Chondrocyte (in vitro differentiated cells): ENCODE data around the gene GP1BA. TPM values are rescaled to one million over a fixed set of nuclear protein-coding genes. Genes with fewer than 3 reads are reported as not detected.
"Not testable (repeated sequence)": the region's sequence is repeated elsewhere in the genome, so short reads cannot be mapped to it uniquely, and the experiment has no call there.

Experiments used
- DNase-seq: peaks from one replicate; pipeline ENCODE4 v3.0.0; 2021; ENCODE audit warnings: mixed read lengths, low spot score
- H3K27ac Mint-ChIP-seq: one replicate; pipeline ENCODE4 v1.8.0; 2021; ENCODE audit warnings: mild to moderate bottlenecking, moderate library complexity, mixed read lengths; ENCODE audit not compliant: unreplicated experiment
- H3K27me3 Mint-ChIP-seq: 2 replicates; pipeline ENCODE4 v1.8.0; 2021; ENCODE audit warnings: low read depth, mixed read lengths
- H3K36me3 Mint-ChIP-seq: 2 replicates; pipeline ENCODE4 v1.8.0; 2021; ENCODE audit warnings: low read depth, mixed read lengths
- H3K4me1 Mint-ChIP-seq: 2 replicates; pipeline ENCODE4 v1.8.0; 2021; ENCODE audit warnings: low read depth, mild to moderate bottlenecking, mixed read lengths
- H3K4me3 Mint-ChIP-seq: one replicate; pipeline ENCODE4 v1.8.0; 2021; ENCODE audit warnings: mild to moderate bottlenecking, moderate library complexity, mixed read lengths; ENCODE audit not compliant: unreplicated experiment
- H3K9me3 Mint-ChIP-seq: 2 replicates; pipeline ENCODE4 v1.8.0; 2021; ENCODE audit warnings: low read depth, mixed read lengths
- CTCF ChIP-seq: fragments of 200-600 bp; sonication (generic); IDR thresholded peaks from 2 replicates; pipeline ENCODE4 v1.5.0; 2021; ENCODE audit warnings: antibody characterized with exemption, mild to moderate bottlenecking, moderate library complexity
- total RNA-seq: library from RNA; stranded (reverse); gene quantifications from 3 replicates; pipeline ENCODE4 v1.2.1, GENCODE V29; 2021

Gene GP1BA
- total RNA-seq, 1 donor from 2014 or later, result not detected

- Mint-ChIP-seq H3K9me3 (no peaks in the 10 kb centered on the region), H3K27me3 (no peaks in the 10 kb centered on the region), H3K27ac (no peak overlapping the region), H3K4me1 (peaks cover 7% of the 10 kb centered on the region), H3K36me3 (no peaks in the 10 kb centered on the region), H3K4me3 (no peak overlapping the region)
- no peak for TF ChIP-seq CTCF
- DNase-seq, result no peak
Measured at GRCh38 chr17:4913994-4914393, 18.1 kb upstream of the GP1BA start.

GRCh38 chr17:4914551-4914950 lies 17.5 kb upstream of the GP1BA start:
- DNase-seq, H3K36me3 Mint-ChIP-seq, H3K27me3 Mint-ChIP-seq, H3K27ac Mint-ChIP-seq, H3K4me3 Mint-ChIP-seq, H3K9me3 Mint-ChIP-seq, H3K4me1 Mint-ChIP-seq: not testable (repeated sequence)

- no peak for TF ChIP-seq CTCF
- Mint-ChIP-seq H3K27ac (no peak overlapping the region), H3K27me3 (no peaks in the 10 kb centered on the region), H3K9me3 (no peaks in the 10 kb centered on the region), H3K4me1 (no peaks in the 10 kb centered on the region), H3K36me3 (no peaks in the 10 kb centered on the region), H3K4me3 (no peak overlapping the region)
- no peak for DNase-seq
Measured at GRCh38 chr17:4919511-4920047, 12.5 kb upstream of the GP1BA start.

- no peaks in the 10 kb centered on the region for H3K9me3 Mint-ChIP-seq
- no peaks in the 10 kb centered on the region for H3K4me1 Mint-ChIP-seq
- H3K4me3 Mint-ChIP-seq, result no peak overlapping the region
- no peak overlapping the region for H3K27ac Mint-ChIP-seq
- TF ChIP-seq CTCF, result no peak
- H3K27me3 Mint-ChIP-seq, result no peaks in the 10 kb centered on the region
- DNase-seq, result no peak
- H3K36me3 Mint-ChIP-seq, result no peaks in the 10 kb centered on the region
Measured at GRCh38 chr17:4920351-4921048, 11.6 kb upstream of the GP1BA start.

- H3K4me3 Mint-ChIP-seq, result no peak overlapping the region
- H3K9me3 Mint-ChIP-seq, result no peaks in the 10 kb centered on the region
- no peaks in the 10 kb centered on the region for H3K27me3 Mint-ChIP-seq
- H3K4me1 Mint-ChIP-seq, result no peaks in the 10 kb centered on the region
- H3K27ac Mint-ChIP-seq, result no peak overlapping the region
- no peak for DNase-seq
- H3K36me3 Mint-ChIP-seq, result no peaks in the 10 kb centered on the region
- TF ChIP-seq CTCF, result no peak
Measured at GRCh38 chr17:4921320-4921719, 10.8 kb upstream of the GP1BA start.

GRCh38 chr17:4926577-4927335 lies 5.3 kb upstream of the GP1BA start:
- not testable (repeated sequence) for H3K4me3 Mint-ChIP-seq, H3K4me1 Mint-ChIP-seq, H3K27ac Mint-ChIP-seq, H3K9me3 Mint-ChIP-seq, DNase-seq, H3K36me3 Mint-ChIP-seq, H3K27me3 Mint-ChIP-seq
